Keratinocyte (primary cell): ENCODE data around the gene FSTL5. TPM values are rescaled to one million over a fixed set of nuclear protein-coding genes. Genes with fewer than 3 reads are reported as not detected.

Experiments used
- DNase-seq: peaks from one replicate; pipeline ENCODE4 v3.0.0-alpha.2; 2011; ENCODE audit warnings: low read depth, missing footprints, low spot score
- FAIRE-seq: peaks from 2 replicates; lab custom pipeline; 2011; peaks lifted over from hg19 to GRCh38; lab: Jason Lieb, UNC
- H2AFZ ChIP-seq: 2 replicates; pipeline ENCODE4 v1.6.0; 2012; ENCODE audit warnings: low read length, control low read depth, inconsistent platforms; ENCODE audit not compliant: control insufficient read depth
- H3K27ac ChIP-seq: 2 replicates; pipeline ENCODE4 v1.5.1; 2011; ENCODE audit warnings: low read length; ENCODE audit not compliant: control insufficient read depth, insufficient read depth
- H3K27me3 ChIP-seq: 3 replicates; pipeline ENCODE4 v1.6.0; 2011; ENCODE audit warnings: low read length; ENCODE audit not compliant: control insufficient read depth, insufficient read depth; ENCODE audit errors: extremely low read depth
- H3K36me3 ChIP-seq, 2 experiments: 2 replicates in 1 of 2; 3 replicates in 1 of 2; pipeline ENCODE4 v1.5.1; 2011; ENCODE audit warnings: low read length in 2 of 2, mild to moderate bottlenecking in 1 of 2; ENCODE audit not compliant: control insufficient read depth in 2 of 2, insufficient read depth in 2 of 2; ENCODE audit errors: extremely low read depth in 1 of 2
- H3K4me1 ChIP-seq: 3 replicates; pipeline ENCODE4 v1.5.1; 2011; ENCODE audit warnings: low read length; ENCODE audit not compliant: control insufficient read depth, insufficient read depth; ENCODE audit errors: extremely low read depth
- H3K4me2 ChIP-seq: 3 replicates; pipeline ENCODE4 v1.6.0; 2011; ENCODE audit warnings: low read depth, low read length; ENCODE audit not compliant: control insufficient read depth, insufficient read depth; ENCODE audit errors: extremely low read depth
- H3K4me3 ChIP-seq, 3 experiments: fragments of 200-600 bp in 1 of 3; sonication (generic) in 1 of 3; 2 replicates in 2 of 3; 3 replicates in 1 of 3; pipeline ENCODE4 v1.5.1; 2011 to 2016; ENCODE audit warnings: low read length in 3 of 3, mild to moderate bottlenecking in 3 of 3, control low read depth in 2 of 3, inconsistent platforms in 1 of 3, low read depth in 1 of 3, mixed read lengths in 1 of 3, mixed run types in 1 of 3, moderate library complexity in 1 of 3; ENCODE audit not compliant: control insufficient read depth in 2 of 3, insufficient read depth in 2 of 3; ENCODE audit errors: extremely low read depth in 1 of 3
- H3K79me2 ChIP-seq: 2 replicates; pipeline ENCODE4 v1.6.0; 2012; ENCODE audit warnings: low read length; ENCODE audit not compliant: control insufficient read depth, insufficient read depth
- H3K9ac ChIP-seq: 3 replicates; pipeline ENCODE4 v1.6.0; 2011; ENCODE audit warnings: low read length; ENCODE audit not compliant: control insufficient read depth, insufficient read depth; ENCODE audit errors: extremely low read depth
- H3K9me1 ChIP-seq: 3 replicates; pipeline ENCODE4 v1.6.0; 2011; ENCODE audit warnings: low read length; ENCODE audit not compliant: control insufficient read depth, insufficient read depth; ENCODE audit errors: extremely low read depth
- H3K9me3 ChIP-seq: 2 replicates; pipeline ENCODE4 v1.5.1; 2012; ENCODE audit warnings: low read depth, low read length; ENCODE audit not compliant: control insufficient read depth
- H4K20me1 ChIP-seq: 3 replicates; pipeline ENCODE4 v1.6.0; 2011; ENCODE audit warnings: low read length; ENCODE audit not compliant: control insufficient read depth, insufficient read depth; ENCODE audit errors: extremely low read depth
- CTCF ChIP-seq, 3 experiments: IDR thresholded peaks in 1 of 3; conservative IDR thresholded peaks in 1 of 3; optimal IDR thresholded peaks in 1 of 3; 2 replicates in 2 of 3; 3 replicates in 1 of 3; pipeline versions ENCODE3 to v1.5.1; 2011; ENCODE audit warnings: low read length in 3 of 3, mild to moderate bottlenecking in 3 of 3, moderate library complexity in 2 of 3, control low read depth in 1 of 3, inconsistent platforms in 1 of 3; ENCODE audit not compliant: insufficient read depth in 2 of 3; ENCODE audit errors: extremely low read depth in 1 of 3
- EZH2 ChIP-seq: IDR thresholded peaks from one replicate; pipeline ENCODE4 v1.6.1; 2012; ENCODE audit warnings: inconsistent platforms, mild to moderate bottlenecking, low read length, moderate library complexity
- dilution Hi-C: fragments of 300-500 bp; cut with MboI; formaldehyde crosslinking; loops from one replicate; pipeline ENCODE4 v1.7.0; 2020; ENCODE audit warnings: low sequenced_read_pairs; ENCODE audit not compliant: extremely low pct_ligation_motif_present
- polyA plus RNA-seq, 5 experiments: library from polyadenylated mRNA; depleted of rRNA in 3 of 5; stranded (reverse) in 3 of 5; stranded (forward) in 1 of 5; unstranded in 1 of 5; fragments of >200 nt; gene quantifications; 1 replicate in 1 of 5; 2 replicates in 3 of 5; 3 replicates in 1 of 5; pipeline versions ENCODE4 v1.2.1 to v1.2.3, GENCODE V29; 2011 to 2012; ENCODE audit warnings: missing spikeins in 2 of 5, low read depth in 1 of 5, low replicate concordance in 1 of 5

Gene FSTL5
- polyA plus RNA-seq, 1 donor (not counting 4 experiments of a cell fraction or from before 2014, with no cell fraction given), result not detected

- H3K36me3 ChIP-seq, result no peaks in the 10 kb centered on the region
- H3K9me1 ChIP-seq, result no peaks in the 10 kb centered on the region
- TF ChIP-seq CTCF (optimal IDR thresholded peaks at IDR 0.05 in 1 of 3, IDR thresholded peaks at IDR 0.05 in 1 of 3, conservative IDR thresholded peaks at IDR 0.05 in 1 of 3; ENCODE audit: extremely low read depth in 1 of 3, insufficient read depth in 2 of 3, low read length in 3 of 3), result no peak
- TF ChIP-seq EZH2, result no peak
- H3K27me3 ChIP-seq, result no peaks in the 10 kb centered on the region
- DNase-seq (no peak), FAIRE-seq (no peak)
- H3K9ac ChIP-seq, result no peak overlapping the region
- dilution Hi-C loops, result no loop called here
- H3K4me2 ChIP-seq, result no peak overlapping the region
- no peak overlapping the region for H3K27ac ChIP-seq
- H2AFZ ChIP-seq, result no peak overlapping the region
- H3K79me2 ChIP-seq, result no peaks in the 10 kb centered on the region
- H3K4me3 ChIP-seq, result no peak overlapping the region
- H4K20me1 ChIP-seq, result no peaks in the 10 kb centered on the region
- no peaks in the 10 kb centered on the region for H3K9me3 ChIP-seq
- H3K4me1 ChIP-seq, result no peaks in the 10 kb centered on the region
Observed at GRCh38 chr4:162139412-162139811, 24.4 kb downstream of the FSTL5 start.

- H3K4me1 ChIP-seq, result no peaks in the 10 kb centered on the region
- no peaks in the 10 kb centered on the region for H3K79me2 ChIP-seq
- no peak for DNase-seq
- no peak overlapping the region for H3K4me2 ChIP-seq
- H3K27ac ChIP-seq, result no peak overlapping the region
- H3K9me3 ChIP-seq, result no peaks in the 10 kb centered on the region
- no peaks in the 10 kb centered on the region for H3K27me3 ChIP-seq
- H3K4me3 ChIP-seq, result no peak overlapping the region
- TF ChIP-seq EZH2 (no peak), CTCF (optimal IDR thresholded peaks at IDR 0.05 in 1 of 3, IDR thresholded peaks at IDR 0.05 in 1 of 3, conservative IDR thresholded peaks at IDR 0.05 in 1 of 3; ENCODE audit: extremely low read depth in 1 of 3, insufficient read depth in 2 of 3, low read length in 3 of 3) (no peak)
- H3K9me1 ChIP-seq, result no peaks in the 10 kb centered on the region
- H2AFZ ChIP-seq, result no peak overlapping the region
- H3K36me3 ChIP-seq, result no peaks in the 10 kb centered on the region
- no peak overlapping the region for H3K9ac ChIP-seq
- FAIRE-seq, result no peak
- H4K20me1 ChIP-seq, result no peaks in the 10 kb centered on the region
- dilution Hi-C loops, result no loop called here
Observed at GRCh38 chr4:162131256-162131655, 32.5 kb downstream of the FSTL5 start.
